Activated B cell treated with CpG ODN at 0.5 μM for 24 hours (primary cell): Measurements from ENCODE around the gene LMO2. TPM values are rescaled to one million over a fixed set of nuclear protein-coding genes. Genes with fewer than 3 reads are reported as not detected.

Source experiments
- ATAC-seq: fragments of 200-7000 bp; cut with Tn5 transposase; one replicate; pipeline ENCODE4 v1.10.0; 2021; ENCODE audit warnings: low read depth, mild to moderate bottlenecking, moderate library complexity
- CTCF ChIA-PET: fragments of 350-600 bp; sonication (Branson Sonifier 250); formaldehyde crosslinking; loops from one replicate; lab custom pipeline; 2021; ENCODE audit warnings: antibody characterized with exemption; lab: Charles Lee
- POLR2A ChIA-PET: fragments of 350-600 bp; sonication (Branson Sonifier 250); formaldehyde crosslinking; loops from one replicate; lab custom pipeline; 2021; ENCODE audit warnings: antibody characterized with exemption; lab: Charles Lee
- DNase-seq: peaks from one replicate; pipeline ENCODE4 v3.0.0; 2022
- H3K27ac Mint-ChIP-seq: one replicate; pipeline ENCODE4 v1.8.0; 2020; ENCODE audit warnings: mixed read lengths
- H3K27me3 Mint-ChIP-seq: one replicate; pipeline ENCODE4 v1.8.0; 2021; ENCODE audit warnings: mixed read lengths
- H3K36me3 Mint-ChIP-seq: one replicate; pipeline ENCODE4 v1.8.0; 2021; ENCODE audit warnings: low read depth, mixed read lengths
- H3K4me1 Mint-ChIP-seq: one replicate; pipeline ENCODE4 v1.8.0; 2021; ENCODE audit warnings: mixed read lengths
- H3K4me3 Mint-ChIP-seq: one replicate; pipeline ENCODE4 v1.8.0; 2020; ENCODE audit warnings: mild to moderate bottlenecking, mixed read lengths
- H3K9me3 Mint-ChIP-seq: one replicate; pipeline ENCODE4 v1.8.0; 2020; ENCODE audit warnings: mixed read lengths
- CTCF ChIP-seq: fragments of 200-600 bp; IDR thresholded peaks from one replicate; pipeline ENCODE4 v1.8.0; 2022; ENCODE audit warnings: antibody characterized with exemption, mild to moderate bottlenecking
- intact Hi-C: fragments of 100-400 bp; cut with micrococcal nuclease; formaldehyde crosslinking; loops from one replicate; pipeline ENCODE4 v1.15.1; 2024
- total RNA-seq: library from RNA; stranded (reverse); gene quantifications from 2 replicates; pipeline ENCODE4 v1.2.3, GENCODE V29; 2022

The LMO2 gene
- total RNA-seq, 1 donor from 2014 or later: 29.1 TPM

GRCh38 chr11:33897761-33898375 is 6.0 kb upstream of the LMO2 start:
- DNase-seq (no peak), ATAC-seq (no peak)
- no peaks in the 10 kb centered on the region for H3K9me3 Mint-ChIP-seq
- no peaks in the 10 kb centered on the region for H3K27me3 Mint-ChIP-seq
- H3K27ac Mint-ChIP-seq: no peak overlapping the region
- no peak overlapping the region for H3K4me3 Mint-ChIP-seq
- H3K4me1 Mint-ChIP-seq: peaks cover 69% of the 10 kb centered on the region
- no peaks in the 10 kb centered on the region for H3K36me3 Mint-ChIP-seq
- intact Hi-C loops: no loop called here
- POLR2A ChIA-PET: interaction anchor here (1.1 kb wide), 1 partner anchor 15 kb away, joined by 4 read pairs; no protein-coding TSS in a partner anchor
- CTCF ChIA-PET: interaction anchor here (2.1 kb wide), 1 partner anchor 72 kb away, joined by 8 read pairs; no protein-coding TSS in a partner anchor
- no peak for TF ChIP-seq CTCF

- H3K27ac Mint-ChIP-seq: no peak overlapping the region
- intact Hi-C loops: no loop called here
- H3K4me1 Mint-ChIP-seq: peaks cover 78% of the 10 kb centered on the region
- H3K4me3 Mint-ChIP-seq: no peak overlapping the region
- no peaks in the 10 kb centered on the region for H3K27me3 Mint-ChIP-seq
- H3K9me3 Mint-ChIP-seq: no peaks in the 10 kb centered on the region
- ATAC-seq: no peak
- H3K36me3 Mint-ChIP-seq: no peaks in the 10 kb centered on the region
- POLR2A ChIA-PET: no interaction called here
- TF ChIP-seq CTCF: no peak
- CTCF ChIA-PET: no interaction called here
- DNase-seq: no peak
These were observed 5.0 kb upstream of the LMO2 start for GRCh38 chr11:33896911-33897310.

- ChIA-PET POLR2A (interaction anchor here (0.8 to 3.4 kb wide), 5 partner anchors 14 to 35 kb away, joined by 3 to 12 read pairs (median 10); no protein-coding TSS in a partner anchor), CTCF (interaction anchor here (1.7 to 2.1 kb wide), 3 partner anchors 17 to 75 kb away, joined by 6 to 8 read pairs (median 6); no protein-coding TSS in a partner anchor)
- Mint-ChIP-seq H3K27me3 (no peaks in the 10 kb centered on the region), H3K9me3 (no peaks in the 10 kb centered on the region), H3K4me1 (peaks cover 86% of the 10 kb centered on the region), H3K36me3 (no peaks in the 10 kb centered on the region), H3K27ac (peak overlapping the region; percentile 2), H3K4me3 (no peak overlapping the region)
- intact Hi-C loops: loop anchor here (1.0 to 2.0 kb wide), 2 partner anchors 12 to 47 kb away; no protein-coding TSS in a partner anchor
- no peak for DNase-seq
- ATAC-seq: no peak
- TF ChIP-seq CTCF: no peak
These were observed 3.9 kb upstream of the LMO2 start for GRCh38 chr11:33895752-33896137.

- TF ChIP-seq CTCF: no peak
- peaks cover 2% of the 10 kb centered on the region for H3K9me3 Mint-ChIP-seq
- H3K27me3 Mint-ChIP-seq: no peaks in the 10 kb centered on the region
- no peak for DNase-seq
- POLR2A ChIA-PET: interaction anchor here (0.6 to 4.1 kb wide), 8 partner anchors 13 to 140 kb away, joined by 3 to 30 read pairs (median 10); no protein-coding TSS in a partner anchor
- intact Hi-C loops: loop anchor here (1.0 to 5.0 kb wide), 3 partner anchors 37 to 77 kb away; no protein-coding TSS in a partner anchor
- no peak for ATAC-seq
- CTCF ChIA-PET: interaction anchor here (0.6 to 2.1 kb wide), 4 partner anchors 19 to 93 kb away, joined by 3 to 8 read pairs (median 6); no protein-coding TSS in a partner anchor
- H3K4me1 Mint-ChIP-seq: peaks cover 74% of the 10 kb centered on the region
- H3K36me3 Mint-ChIP-seq: no peaks in the 10 kb centered on the region
- peak overlapping the region; percentile 94 for H3K27ac Mint-ChIP-seq
- H3K4me3 Mint-ChIP-seq: peak overlapping the region; percentile 92
These were observed 2.5 kb upstream of the LMO2 start for GRCh38 chr11:33894398-33894746.
